Activated CD4-positive, alpha-beta T cell treated with anti-CD3 and anti-CD28 coated beads, Interleukin-2, amount 10 ng/mL, durations not matched to agents 24 days and 14 days (primary cell): ENCODE data around the gene SIRPD. TPM values are rescaled to one million over a fixed set of nuclear protein-coding genes. Genes with fewer than 3 reads are reported as not detected.
"Not testable (repeated sequence)": the region's sequence is repeated elsewhere in the genome, so short reads cannot be mapped to it uniquely, and the experiment has no call there.

ENCODE experiments used
- DNase-seq: peaks from one replicate; pipeline ENCODE4 v3.0.0; 2022
- H3K27ac Mint-ChIP-seq: one replicate; pipeline ENCODE4 v1.8.0; 2022; ENCODE audit warnings: mild to moderate bottlenecking, mixed read lengths
- H3K27me3 Mint-ChIP-seq: one replicate; pipeline ENCODE4 v1.8.0; 2022; ENCODE audit warnings: mixed read lengths
- H3K36me3 Mint-ChIP-seq: one replicate; pipeline ENCODE4 v1.8.0; 2022; ENCODE audit warnings: low read depth, mild to moderate bottlenecking, mixed read lengths
- H3K4me1 Mint-ChIP-seq: one replicate; pipeline ENCODE4 v1.8.0; 2021; ENCODE audit warnings: mixed read lengths
- H3K4me3 Mint-ChIP-seq: one replicate; pipeline ENCODE4 v1.8.0; 2022; ENCODE audit warnings: mild to moderate bottlenecking, moderate library complexity, mixed read lengths
- H3K9me3 Mint-ChIP-seq: one replicate; pipeline ENCODE4 v1.8.0; 2021; ENCODE audit warnings: mixed read lengths
- intact Hi-C: fragments of 100-400 bp; cut with micrococcal nuclease; formaldehyde crosslinking; loops from one replicate; pipeline ENCODE4 v1.15.1; 2023
- total RNA-seq: library from RNA; stranded (reverse); gene quantifications from 2 replicates; pipeline ENCODE4 v1.2.3, GENCODE V29; 2022

SIRPD gene
- not detected in 2 replicates for total RNA-seq

DNA sequence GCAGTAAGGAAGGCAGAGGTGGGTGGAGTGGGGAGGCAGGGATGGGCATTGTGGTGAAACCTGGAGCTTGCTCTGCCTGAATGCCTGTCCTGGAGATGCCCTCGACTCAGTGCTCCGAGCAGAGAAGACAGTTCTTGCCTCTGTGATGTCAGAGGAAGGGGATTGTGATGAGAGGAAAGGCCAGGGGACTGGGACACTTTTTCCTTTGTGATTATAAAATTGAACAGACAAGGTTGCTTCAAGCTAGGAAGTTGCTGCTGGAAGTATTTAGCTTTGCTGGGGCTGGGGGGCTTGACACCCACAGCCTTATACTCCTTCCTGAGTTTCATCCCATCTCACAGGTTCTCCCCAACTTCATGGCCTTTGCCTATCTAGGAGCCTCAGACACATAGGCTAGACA, at the start of gene SIRPD:
Gene SIRPD, minus strand, starts transcription at position 101 of the 400 bp plus-strand sequence. Its CDS starts 52 bp downstream, at position 49.
- peaks cover 7% of the 10 kb centered on the region for H3K4me1 Mint-ChIP-seq
- H3K27ac Mint-ChIP-seq, result no peak within 1 kb of the TSS
- peak; percentile 47 for DNase-seq
- intact Hi-C loops, result loop anchor here (5.0 kb wide), 1 partner anchor 175 kb away; no protein-coding TSS in a partner anchor
- peaks cover 33% of the 10 kb centered on the region for H3K9me3 Mint-ChIP-seq
- H3K27me3 Mint-ChIP-seq, result no peaks in the 10 kb centered on the region
- peaks cover 12% of the 10 kb centered on the region for H3K36me3 Mint-ChIP-seq
- H3K4me3 Mint-ChIP-seq, result no peak within 1 kb of the TSS

DNA sequence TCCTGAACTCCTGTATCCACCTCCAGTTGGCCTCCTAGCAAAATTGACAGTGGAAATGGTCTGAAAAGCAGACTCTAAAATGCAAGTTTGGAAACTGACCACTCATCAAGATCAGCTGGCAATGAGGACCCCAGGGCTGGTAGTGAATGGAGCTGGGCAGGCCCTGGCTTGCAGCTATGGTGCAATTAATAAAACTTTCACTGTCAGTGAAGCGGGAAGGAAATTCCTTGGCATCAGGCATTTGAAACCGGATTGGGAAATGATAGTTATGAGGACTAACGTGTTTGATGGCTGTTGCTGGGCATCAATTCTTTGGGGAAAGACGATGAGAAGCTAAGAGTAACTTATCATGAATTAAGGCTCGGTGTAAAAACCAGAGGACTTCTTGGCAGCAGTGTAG, 43.2 kb upstream of the SIRPD start:
- no peaks in the 10 kb centered on the region for H3K36me3 Mint-ChIP-seq
- DNase-seq, result no peak
- no peaks in the 10 kb centered on the region for H3K4me1 Mint-ChIP-seq
- intact Hi-C loops, result no loop called here
- no peak overlapping the region for H3K4me3 Mint-ChIP-seq
- H3K27ac Mint-ChIP-seq, result no peak overlapping the region
- no peaks in the 10 kb centered on the region for H3K27me3 Mint-ChIP-seq
- H3K9me3 Mint-ChIP-seq, result no peaks in the 10 kb centered on the region

DNA sequence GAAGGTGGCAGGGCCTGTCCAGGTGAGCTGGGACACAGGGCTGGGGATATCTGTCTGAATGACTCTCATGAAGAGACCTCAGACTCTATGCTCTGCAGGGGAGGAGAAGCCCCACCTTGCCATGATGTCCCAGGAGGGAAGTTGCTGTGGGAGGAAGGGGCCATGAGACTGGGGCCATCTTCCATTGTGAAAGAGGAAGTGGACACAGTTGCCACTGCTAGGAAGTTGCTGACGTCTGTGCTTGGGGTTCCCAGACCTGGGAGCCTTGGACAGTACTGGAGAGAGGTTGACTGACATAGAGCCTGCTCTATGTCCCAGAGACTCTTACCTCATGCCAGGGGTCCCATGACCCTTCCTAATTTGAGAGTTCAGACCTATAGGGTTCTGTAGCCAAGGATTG, 37.8 kb upstream of the SIRPD start:
- Mint-ChIP-seq H3K9me3 (no peaks in the 10 kb centered on the region), H3K36me3 (no peaks in the 10 kb centered on the region), H3K27me3 (no peaks in the 10 kb centered on the region), H3K4me3 (no peak overlapping the region), H3K27ac (no peak overlapping the region), H3K4me1 (no peaks in the 10 kb centered on the region)
- no peak for DNase-seq
- intact Hi-C loops, result no loop called here

DNA sequence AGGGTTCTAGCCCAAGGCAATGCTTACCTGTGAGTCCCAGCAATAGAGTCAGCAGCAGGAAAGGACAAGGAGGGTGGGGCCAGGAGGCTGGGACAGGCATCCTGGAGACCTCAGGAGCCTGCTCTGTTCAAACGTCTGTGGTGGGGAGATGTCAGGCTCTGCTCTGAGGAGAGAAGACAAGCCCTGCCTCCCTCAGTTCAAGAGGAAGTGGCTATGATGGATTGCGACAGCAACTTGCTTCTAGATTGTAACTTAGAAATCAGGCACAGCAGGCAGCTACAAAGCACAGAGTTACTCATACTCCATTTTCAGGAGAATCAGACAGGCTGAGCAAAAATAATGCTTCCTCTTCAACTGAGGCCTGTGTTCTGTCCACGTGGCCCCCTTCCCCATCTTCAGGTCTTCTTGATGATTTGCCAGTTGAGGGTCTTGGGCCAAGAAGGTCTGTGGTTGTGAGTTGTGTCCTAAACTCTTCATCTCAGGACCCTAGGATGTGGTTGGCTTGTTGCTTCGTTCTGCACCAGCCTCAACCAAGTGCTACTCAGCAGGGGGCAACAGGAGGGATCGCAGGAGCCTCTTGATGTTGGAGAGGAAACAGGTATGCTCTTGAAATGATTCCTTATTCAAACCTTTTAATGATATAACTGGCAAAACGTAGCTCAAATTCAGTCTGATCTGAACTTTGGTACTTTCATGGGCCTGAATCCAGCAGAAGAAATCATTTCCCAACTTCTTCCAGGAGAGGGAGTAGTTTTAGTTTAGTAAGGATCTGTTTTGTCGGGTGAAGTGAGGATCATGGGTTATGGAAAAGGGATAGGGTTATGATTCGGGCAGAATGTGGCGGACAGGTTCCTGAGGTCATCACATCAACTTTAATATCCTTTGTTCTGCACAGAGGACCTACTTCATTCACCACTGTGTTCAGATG, 31.3 kb upstream of the SIRPD start:
- no peak for DNase-seq
- intact Hi-C loops, result no loop called here
- H3K9me3 Mint-ChIP-seq, result no peaks in the 10 kb centered on the region

DNA sequence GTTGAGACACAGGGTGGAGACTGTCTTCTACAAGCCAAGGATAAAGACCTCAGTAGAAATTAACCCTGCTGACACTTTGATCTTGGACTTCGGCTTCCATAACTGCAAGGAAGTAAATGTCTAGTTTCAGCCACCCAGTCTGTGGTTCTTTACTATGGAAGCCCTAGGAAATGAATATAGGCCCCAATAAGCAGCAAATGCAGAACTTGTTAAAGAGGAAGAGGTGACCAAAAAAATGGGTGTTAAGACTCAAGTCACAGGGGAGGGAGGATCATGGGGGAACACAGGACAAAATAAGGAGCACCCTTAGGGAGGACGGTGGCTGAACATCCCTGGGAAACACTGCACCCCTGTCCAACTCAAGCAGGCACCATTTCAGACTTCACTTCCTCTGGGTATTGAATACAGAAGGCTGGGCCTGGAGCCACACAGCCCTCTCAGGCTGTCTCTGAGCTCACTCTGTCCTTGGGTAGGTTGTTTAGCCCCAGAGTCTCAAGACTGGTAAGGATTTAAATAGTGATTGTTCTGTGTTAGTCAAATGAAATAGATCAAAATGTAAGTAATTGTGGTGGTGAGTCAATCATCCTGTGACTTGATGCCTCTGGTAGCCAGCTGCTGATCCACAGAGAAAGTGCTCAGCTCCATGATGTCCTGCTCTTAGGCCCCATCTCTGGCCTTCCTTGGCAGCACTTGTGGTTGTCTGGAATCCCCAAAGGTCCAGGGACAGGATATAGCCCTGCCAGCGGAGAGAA, 30.5 kb upstream of the SIRPD start:
- Mint-ChIP-seq H3K27me3 (no peaks in the 10 kb centered on the region), H3K4me1 (no peaks in the 10 kb centered on the region), H3K9me3 (no peaks in the 10 kb centered on the region), H3K4me3 (no peak overlapping the region), H3K27ac (no peak overlapping the region), H3K36me3 (no peaks in the 10 kb centered on the region)
- intact Hi-C loops, result no loop called here
- no peak for DNase-seq

More for the DNA sequence above, 31.3 kb upstream of the SIRPD start:
- Mint-ChIP-seq H3K4me3 (no peak overlapping the region), H3K4me1 (no peaks in the 10 kb centered on the region), H3K27me3 (no peaks in the 10 kb centered on the region), H3K27ac (no peak overlapping the region), H3K36me3 (no peaks in the 10 kb centered on the region)

DNA sequence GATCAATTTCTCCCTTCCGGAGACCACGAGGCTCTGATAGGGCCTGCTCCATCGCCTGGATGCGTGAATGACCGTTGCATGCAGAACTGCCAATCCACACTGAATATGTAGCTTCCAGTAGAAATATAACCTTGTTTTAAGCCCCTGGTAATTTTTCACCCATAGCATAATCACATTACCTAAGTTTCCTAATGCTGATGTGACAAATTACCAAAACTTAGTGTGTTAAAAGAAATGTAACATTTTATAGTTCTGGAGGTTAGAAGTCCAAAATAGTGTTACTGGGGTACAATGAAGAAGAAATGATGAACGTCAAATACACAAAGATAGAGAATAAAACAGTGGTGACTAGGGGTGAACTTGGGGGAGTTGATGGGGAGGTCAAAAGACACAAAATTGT, 22.0 kb upstream of the SIRPD start:
- Mint-ChIP-seq H3K9me3 (no peaks in the 10 kb centered on the region), H3K36me3 (peaks cover 7% of the 10 kb centered on the region), H3K27me3 (no peaks in the 10 kb centered on the region), H3K27ac (no peak overlapping the region), H3K4me3 (no peak overlapping the region), H3K4me1 (peaks cover 13% of the 10 kb centered on the region)
- DNase-seq, result no peak
- intact Hi-C loops, result no loop called here

DNA sequence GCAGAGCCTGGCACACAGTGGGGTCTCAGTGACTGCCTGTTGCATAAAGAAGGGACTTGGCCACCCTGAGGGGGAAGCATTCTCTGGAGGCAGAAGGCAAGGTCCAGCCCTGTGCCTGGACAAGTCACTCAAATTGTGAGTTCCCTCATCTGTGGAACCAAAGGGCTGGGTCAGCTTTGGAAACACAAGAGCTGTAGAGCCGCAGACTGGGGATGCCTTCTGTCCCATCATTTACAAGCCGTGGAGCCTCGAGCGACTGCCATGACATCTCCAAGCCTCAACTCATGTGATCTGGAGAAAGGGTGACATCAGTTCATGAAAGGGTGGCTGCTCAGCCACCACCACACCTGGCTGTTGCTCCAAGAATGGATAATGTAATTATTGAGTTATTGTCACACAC, 20.4 kb upstream of the SIRPD start:
- Mint-ChIP-seq H3K4me3 (no peak overlapping the region), H3K4me1 (peaks cover 13% of the 10 kb centered on the region), H3K27ac (no peak overlapping the region), H3K27me3 (no peaks in the 10 kb centered on the region), H3K9me3 (no peaks in the 10 kb centered on the region), H3K36me3 (peaks cover 7% of the 10 kb centered on the region)
- intact Hi-C loops, result no loop called here
- peak; percentile 46 for DNase-seq

DNA sequence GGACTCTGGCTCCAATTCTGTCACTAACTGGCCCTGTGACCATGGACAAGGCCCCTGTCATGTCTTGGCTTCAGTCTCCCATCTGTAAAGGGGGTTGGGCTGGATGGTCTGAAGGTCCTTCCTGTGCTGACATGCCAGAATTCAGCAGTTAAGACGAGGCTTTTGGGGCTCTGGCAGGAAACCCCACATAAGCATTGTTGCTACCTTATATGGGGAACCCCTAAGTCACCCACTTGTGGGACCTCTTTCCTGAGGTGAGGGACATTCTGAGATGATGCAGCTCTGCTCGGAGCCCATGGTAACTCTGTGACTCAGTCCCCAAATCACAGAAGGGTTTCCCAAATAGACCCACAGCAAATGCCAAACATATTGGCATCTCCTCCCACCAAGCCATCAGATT, 19.8 kb upstream of the SIRPD start:
- H3K9me3 Mint-ChIP-seq, H3K27ac Mint-ChIP-seq, H3K4me3 Mint-ChIP-seq, intact Hi-C loops, H3K36me3 Mint-ChIP-seq, H3K27me3 Mint-ChIP-seq: not testable (repeated sequence)
- DNase-seq, result peak; percentile 52
- peaks cover 13% of the 10 kb centered on the region for H3K4me1 Mint-ChIP-seq

DNA sequence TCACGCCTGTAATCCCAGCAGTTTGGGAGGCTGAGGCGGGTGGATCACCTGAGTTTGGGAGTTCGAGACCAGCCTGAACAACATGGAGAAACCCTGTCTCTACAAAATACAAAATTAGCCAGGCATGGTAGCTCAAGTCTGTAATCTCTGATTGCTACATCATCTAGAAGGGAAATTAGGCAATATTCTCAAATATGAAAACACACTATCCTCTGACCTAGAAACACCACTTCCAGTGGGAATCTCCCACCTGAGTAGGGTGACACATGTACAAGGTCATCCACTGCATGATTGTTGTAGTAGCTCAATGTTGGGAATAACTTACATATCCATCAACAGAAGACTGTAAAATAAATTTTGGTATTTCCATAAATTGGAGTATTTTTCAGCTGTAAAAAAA, 19.1 kb upstream of the SIRPD start:
- DNase-seq, result peak; percentile 34
- no peak overlapping the region for H3K27ac Mint-ChIP-seq
- peaks cover 7% of the 10 kb centered on the region for H3K36me3 Mint-ChIP-seq
- peaks cover 13% of the 10 kb centered on the region for H3K4me1 Mint-ChIP-seq
- intact Hi-C loops, result no loop called here
- H3K9me3 Mint-ChIP-seq, result no peaks in the 10 kb centered on the region
- H3K27me3 Mint-ChIP-seq, result no peaks in the 10 kb centered on the region
- H3K4me3 Mint-ChIP-seq, result no peak overlapping the region

DNA sequence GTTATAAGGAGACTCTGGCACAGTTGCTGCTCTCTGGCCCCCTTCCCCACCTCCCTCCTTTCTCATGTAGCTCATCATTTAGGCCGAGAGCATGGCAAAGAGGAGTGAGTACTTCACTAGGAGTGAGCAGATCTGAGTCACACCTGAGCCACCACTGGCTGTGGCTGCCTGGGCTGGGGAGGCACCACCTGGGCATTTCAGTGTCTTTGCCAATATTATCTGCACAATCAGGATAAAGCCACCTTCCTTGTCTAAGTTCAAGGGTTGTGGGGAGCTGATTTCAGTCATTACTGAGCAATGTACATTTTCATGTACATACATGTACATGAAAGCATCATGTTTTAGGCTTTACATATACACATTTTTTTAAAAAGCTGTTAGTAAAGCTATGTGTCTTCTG, 18.5 kb upstream of the SIRPD start:
- not testable (repeated sequence) for H3K27ac Mint-ChIP-seq
- H3K4me1 Mint-ChIP-seq, result peaks cover 13% of the 10 kb centered on the region
- DNase-seq, result peak; percentile 41

DNA sequence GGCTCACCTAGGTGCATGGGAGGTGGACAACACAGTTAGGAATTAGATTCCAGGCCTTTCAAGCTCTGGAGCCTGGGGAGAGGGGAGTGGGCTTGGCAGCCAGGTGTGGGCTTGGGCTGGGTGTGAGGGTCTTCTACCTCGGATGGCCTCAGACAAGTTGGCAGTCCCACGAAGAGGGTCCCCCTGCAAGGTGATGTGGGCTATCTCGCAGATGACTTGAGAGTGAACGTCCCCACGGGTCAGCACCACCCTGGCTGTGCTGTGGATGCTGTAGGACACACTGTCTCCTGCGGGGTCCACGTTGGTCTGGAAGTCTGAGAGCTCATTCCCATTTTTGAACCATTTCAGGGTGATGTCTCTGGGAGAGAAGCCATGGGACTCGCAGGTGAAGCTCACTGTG, 14.1 kb upstream of the SIRPD start:
- H3K27ac Mint-ChIP-seq, intact Hi-C loops, H3K4me3 Mint-ChIP-seq, H3K9me3 Mint-ChIP-seq, H3K4me1 Mint-ChIP-seq, H3K36me3 Mint-ChIP-seq, H3K27me3 Mint-ChIP-seq: not testable (repeated sequence)
- DNase-seq, result peak; percentile 45

More for the DNA sequence above, 18.5 kb upstream of the SIRPD start:
- intact Hi-C loops, H3K27me3 Mint-ChIP-seq, H3K9me3 Mint-ChIP-seq, H3K4me3 Mint-ChIP-seq, H3K36me3 Mint-ChIP-seq: not testable (repeated sequence)

DNA sequence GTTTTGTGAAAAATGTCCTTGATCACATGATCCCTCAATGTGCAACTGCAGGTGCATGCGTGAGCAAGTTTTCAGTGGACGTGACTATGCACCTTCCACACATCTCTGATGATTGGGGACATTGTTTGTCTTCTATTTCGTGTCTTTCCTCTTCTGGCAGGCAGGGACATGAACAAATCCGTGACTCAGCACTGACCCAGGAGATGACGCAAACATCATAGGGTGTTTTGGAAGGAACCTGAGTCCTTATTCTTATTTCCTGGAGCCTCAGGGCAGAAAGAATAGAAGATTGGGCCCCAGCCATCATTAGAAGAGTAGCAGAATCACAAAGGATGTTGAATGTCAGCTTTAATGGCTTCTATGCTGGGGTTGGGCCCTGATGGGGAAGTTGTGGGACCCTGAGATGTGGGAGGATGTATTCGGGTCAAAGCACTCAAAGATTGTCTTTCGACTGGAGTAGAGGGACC, 11.9 kb upstream of the SIRPD start:
- no peak for DNase-seq
- peak overlapping the region; percentile 5 for H3K27ac Mint-ChIP-seq
- H3K36me3 Mint-ChIP-seq, result peaks cover 14% of the 10 kb centered on the region
- H3K27me3 Mint-ChIP-seq, result no peaks in the 10 kb centered on the region
- H3K9me3 Mint-ChIP-seq, result peaks cover 8% of the 10 kb centered on the region
- no peak overlapping the region for H3K4me3 Mint-ChIP-seq
- H3K4me1 Mint-ChIP-seq, result no peaks in the 10 kb centered on the region
- intact Hi-C loops, result no loop called here

DNA sequence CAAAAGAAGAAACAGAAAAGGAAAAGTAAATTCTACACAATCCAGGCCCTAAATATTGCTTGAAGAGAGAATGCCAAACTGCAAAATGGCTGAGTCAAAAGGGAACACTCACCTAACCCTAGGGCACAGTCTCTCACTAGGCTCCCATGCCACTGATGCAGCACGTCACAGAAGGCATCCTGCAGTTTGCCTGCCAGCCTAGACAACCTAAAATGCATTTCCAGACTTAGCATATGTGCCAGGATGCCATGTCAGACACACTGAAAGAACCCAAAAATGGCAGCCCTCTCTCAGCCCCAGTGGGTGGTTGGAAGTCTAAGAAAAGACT, 10.6 kb upstream of the SIRPD start:
- DNase-seq, result peak; percentile 33
- intact Hi-C loops, result no loop called here

More for the DNA sequence above, 10.6 kb upstream of the SIRPD start:
- Mint-ChIP-seq H3K36me3 (peaks cover 18% of the 10 kb centered on the region), H3K4me3 (no peak overlapping the region), H3K9me3 (peaks cover 13% of the 10 kb centered on the region), H3K4me1 (no peaks in the 10 kb centered on the region), H3K27me3 (no peaks in the 10 kb centered on the region), H3K27ac (no peak overlapping the region)
